CD4-positive, alpha-beta T cell treated with Interleukin-10 for 1 hour (primary cell): ENCODE measurements around the gene SMARCAD1.
"Not testable (repeated sequence)": the region's sequence is repeated elsewhere in the genome, so short reads cannot be mapped to it uniquely, and the experiment has no call there.

ENCODE experiments used
- DNase-seq: peaks from one replicate; pipeline ENCODE4 v3.0.0-alpha.2; 2020

Gene SMARCAD1

GRCh38 chr4:94228493-94229216 is 21.0 kb downstream of the SMARCAD1 start:
- no peak for DNase-seq

GRCh38 chr4:94232519-94232918 is 24.9 kb downstream of the SMARCAD1 start:
- DNase-seq = no peak

GRCh38 chr4:94235825-94236224 is 28.2 kb downstream of the SMARCAD1 start:
- no peak for DNase-seq

DNA sequence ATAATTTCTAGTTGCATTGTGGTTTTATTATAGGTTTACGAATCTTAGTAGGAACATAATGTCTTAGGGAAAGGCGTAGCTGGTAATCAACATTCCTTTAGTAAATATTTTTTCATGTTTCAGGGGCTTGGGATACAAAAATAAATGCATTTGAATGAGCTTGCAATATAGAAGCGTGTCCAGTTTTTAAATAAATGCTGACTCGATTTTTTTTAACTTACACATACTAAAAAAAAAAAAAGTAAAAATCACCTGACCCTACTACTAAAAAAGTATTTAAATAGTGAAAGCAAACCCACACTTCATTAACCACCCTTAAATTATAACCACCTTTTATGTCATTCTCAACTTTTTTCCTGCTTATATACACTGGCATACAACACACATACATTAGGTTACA is 29.6 kb downstream of the SMARCAD1 start:
- no peak for DNase-seq

DNA sequence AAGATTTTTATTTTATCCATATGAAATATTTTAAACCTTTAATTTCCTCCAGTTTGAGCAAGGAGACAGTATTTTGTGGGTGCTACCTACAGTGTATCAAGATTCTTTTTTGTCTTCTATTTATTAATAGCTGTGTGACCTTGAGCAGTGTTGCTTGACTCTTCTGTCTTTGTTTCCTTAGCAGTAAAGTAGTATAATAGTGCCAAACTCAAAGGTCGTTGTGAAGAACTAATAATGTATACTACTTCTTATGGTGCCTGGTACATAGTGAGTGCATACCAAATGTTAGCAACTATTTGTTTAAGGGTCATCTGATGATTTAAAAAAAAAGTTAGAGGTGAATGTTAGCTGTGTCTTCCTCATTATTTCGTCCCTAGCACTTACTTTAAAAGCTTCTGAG is 30.5 kb downstream of the SMARCAD1 start:
- no peak for DNase-seq

DNA sequence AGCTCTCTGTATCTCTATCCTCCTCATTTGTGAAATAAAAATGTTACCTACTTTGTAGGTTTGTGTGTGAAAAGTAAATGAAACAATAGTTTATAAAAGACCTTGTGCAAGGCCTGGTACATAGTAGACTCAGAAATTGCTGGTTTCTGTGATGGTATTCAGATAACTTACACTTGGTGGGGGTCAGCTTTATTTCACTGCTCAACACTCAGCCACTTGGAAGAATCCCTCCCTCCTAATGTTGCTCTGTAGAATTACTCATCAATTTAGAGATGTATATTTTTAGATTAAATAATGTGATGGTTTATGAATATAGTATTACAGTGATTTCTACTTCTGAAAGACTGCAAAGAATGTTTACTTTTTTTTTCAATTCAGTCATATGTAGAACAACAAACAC is 32.7 kb downstream of the SMARCAD1 start:
- no peak for DNase-seq

GRCh38 chr4:94244087-94244828 is 36.6 kb downstream of the SMARCAD1 start:
- no peak for DNase-seq

- no peak for DNase-seq
Measured at GRCh38 chr4:94244829-94245185, 37.1 kb downstream of the SMARCAD1 start.

DNA sequence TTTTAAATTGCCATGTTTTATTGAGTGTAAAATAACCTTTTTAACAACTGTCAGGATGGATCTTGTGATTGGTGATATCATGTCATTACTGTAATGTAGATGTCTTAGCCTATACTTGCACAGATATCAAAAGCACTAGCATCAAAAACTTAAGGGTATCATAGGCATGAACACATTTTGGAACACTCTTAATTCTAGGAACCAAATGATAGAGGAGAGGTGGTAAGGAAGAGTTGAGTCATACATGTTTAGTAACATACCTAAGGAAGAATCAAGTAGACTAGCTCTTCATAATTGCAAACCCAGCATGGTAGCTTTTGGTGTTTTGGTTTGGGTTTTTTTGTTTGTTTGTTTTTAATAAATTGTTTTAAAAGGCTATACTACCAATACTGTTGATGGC is 43.4 kb downstream of the SMARCAD1 start:
- DNase-seq = no peak

- no peak for DNase-seq
Measured at GRCh38 chr4:94253036-94253435, 45.4 kb downstream of the SMARCAD1 start.

GRCh38 chr4:94256144-94256783 is 48.6 kb downstream of the SMARCAD1 start:
- no peak for DNase-seq

DNA sequence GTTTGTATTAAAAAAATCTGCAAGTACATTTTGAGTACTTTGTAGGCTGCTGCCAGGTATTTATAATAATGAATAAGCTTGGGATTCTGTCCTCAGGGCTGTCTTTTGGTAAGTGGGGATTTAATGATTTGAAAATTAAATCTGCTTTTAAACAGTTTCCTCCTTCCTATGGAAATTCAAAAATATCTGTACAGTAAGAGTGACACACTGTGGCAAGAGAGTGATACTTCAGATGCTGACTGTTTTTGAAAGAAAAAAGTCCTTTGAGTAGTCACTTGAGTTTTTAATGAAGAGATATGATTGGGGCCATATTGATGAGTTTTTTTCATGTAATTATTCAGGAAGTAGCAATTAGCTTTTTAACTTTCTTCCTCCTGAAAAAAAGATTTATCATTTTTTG is 49.2 kb downstream of the SMARCAD1 start:
- DNase-seq = no peak

GRCh38 chr4:94262163-94263016 is 54.7 kb downstream of the SMARCAD1 start:
- DNase-seq = no peak

GRCh38 chr4:94267037-94267436 is 59.4 kb downstream of the SMARCAD1 start:
- DNase-seq = no peak

DNA sequence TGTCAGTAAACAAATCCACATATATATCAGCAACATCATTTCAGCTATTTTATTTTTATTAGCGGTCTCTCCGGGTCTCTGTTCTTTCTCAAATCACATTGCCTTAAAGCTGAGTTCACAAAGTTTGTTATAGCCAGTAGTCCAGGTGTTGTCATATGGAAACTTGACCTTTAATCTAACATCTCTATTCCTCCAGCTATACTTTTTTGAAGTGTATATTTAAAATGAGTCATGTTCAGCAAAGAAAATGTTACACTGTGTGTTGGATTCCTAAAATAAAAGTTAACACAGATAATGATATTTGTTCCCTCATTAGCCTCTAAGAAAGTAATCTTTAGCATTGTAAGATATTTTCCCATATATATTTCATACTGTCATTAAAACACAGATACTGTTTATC is 63.6 kb downstream of the SMARCAD1 start:
- no peak for DNase-seq

GRCh38 chr4:94274912-94275311 is 67.2 kb downstream of the SMARCAD1 start:
- no peak for DNase-seq

DNA sequence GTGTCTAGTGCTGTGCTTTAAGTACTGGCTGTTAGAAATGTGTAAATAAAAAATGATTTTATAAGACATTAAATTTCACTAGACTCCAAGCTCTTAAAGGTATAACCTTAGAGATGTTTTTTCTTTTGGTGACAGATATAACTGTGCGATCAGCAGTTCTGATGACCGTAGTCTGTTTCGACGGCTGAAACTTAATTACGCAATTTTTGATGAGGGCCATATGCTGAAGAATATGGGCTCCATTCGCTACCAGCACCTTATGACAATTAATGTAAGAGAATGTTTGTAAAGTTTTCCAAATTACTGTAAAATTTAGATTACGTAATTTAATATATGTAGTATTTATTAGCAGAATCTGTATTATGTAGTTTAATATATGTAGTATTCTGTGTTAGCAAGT is 68.5 kb downstream of the SMARCAD1 start:
- DNase-seq = no peak

DNA sequence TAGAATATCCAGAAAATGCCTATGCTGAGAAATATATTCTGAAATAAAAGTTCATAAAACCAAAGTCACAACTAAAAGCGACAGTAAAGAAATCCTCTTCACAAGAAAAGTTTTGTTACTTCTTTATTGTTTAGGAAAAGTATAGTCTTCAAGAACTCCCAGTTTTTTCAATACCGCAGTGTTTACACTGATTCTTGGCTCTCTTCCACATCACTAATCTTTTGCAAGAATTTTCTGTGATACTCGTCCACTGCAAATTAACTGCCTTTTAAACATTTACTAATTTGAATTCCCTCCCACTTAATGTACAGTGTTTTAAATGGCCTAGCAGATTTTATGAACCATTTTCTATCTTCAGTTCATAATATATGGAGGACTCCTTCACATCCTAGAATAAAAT is 69.9 kb downstream of the SMARCAD1 start:
- DNase-seq = no peak

GRCh38 chr4:94278781-94279180 is 71.1 kb downstream of the SMARCAD1 start:
- no peak for DNase-seq

DNA sequence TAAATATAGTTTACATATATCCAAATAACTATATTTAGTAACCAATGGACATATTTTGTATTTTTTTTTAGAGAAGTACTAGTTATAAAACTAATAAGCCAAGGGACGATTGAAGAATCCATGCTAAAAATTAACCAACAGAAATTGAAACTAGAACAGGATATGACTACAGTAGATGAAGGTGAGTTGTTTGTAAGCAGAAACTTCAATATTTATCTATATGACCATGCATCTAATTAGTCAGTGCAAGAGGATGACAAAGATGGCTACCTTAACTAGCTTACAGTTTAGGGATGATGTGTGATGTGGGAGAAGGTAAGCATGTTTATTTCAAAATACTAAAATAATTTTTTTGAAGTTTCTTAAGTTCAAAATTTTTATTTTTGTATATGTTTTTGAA is 77.2 kb downstream of the SMARCAD1 start:
- no peak for DNase-seq

DNA sequence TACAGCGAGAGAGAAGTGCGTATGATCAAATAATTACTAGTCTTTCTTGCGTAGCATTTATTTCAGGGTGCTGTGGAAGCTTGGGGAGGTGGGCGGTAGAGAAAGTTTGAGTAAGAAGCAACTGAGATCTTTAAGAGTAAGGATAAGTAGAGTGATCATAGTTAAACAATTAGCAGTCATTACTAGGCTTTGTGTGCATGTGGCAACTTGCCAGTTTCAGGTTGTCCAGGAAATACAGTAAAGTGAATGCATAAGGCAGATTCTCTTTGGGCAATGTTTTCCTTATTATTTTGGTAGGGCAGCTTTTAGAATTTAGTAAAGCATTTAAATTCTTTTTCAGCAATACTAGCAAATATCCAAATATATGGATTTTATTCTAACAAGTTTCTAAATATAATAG is 78.0 kb downstream of the SMARCAD1 start:
- no peak for DNase-seq

DNA sequence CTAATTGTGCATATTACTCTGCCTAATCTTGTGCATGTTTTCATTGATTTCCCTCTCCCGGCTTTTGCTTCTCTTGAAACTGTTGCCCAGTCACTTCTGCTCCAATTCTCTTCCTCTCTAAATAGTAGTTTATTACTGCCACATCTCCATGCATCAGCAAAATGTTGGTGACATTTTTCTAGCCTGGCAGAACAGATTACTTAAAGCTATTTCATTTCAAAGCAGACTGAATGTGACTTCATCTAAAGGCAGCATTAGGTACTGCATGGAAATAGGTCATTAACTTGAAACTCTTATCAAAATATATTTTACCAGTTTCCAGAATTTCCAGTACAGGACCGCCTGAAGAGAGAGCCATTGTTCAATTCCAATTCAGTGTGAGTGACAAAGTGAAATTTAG is 82.6 kb downstream of the SMARCAD1 start:
- DNase-seq = no peak

GRCh38 chr4:94293981-94294380 is 86.3 kb downstream of the SMARCAD1 start:
- not testable (repeated sequence) for DNase-seq
